ENCODE results near the gene CYRIA.

CYRIA gene

GRCh38 chr2:16684676-16685339 is 19.2 kb upstream of the CYRIA start:
- TF ChIP-seq EZH2phosphoT487 (IDR thresholded peaks at IDR 0.05; ENCODE audit: low read depth) (no peak), CTCF (IDR thresholded peaks at IDR 0.05; ENCODE audit: low read depth, low read length) (no peak)
- Histone ChIP-seq H3K4me2 (ENCODE audit: low read length) (no peak overlapping the region), H3K27ac (ENCODE audit: low read length) (no peak overlapping the region), H3K4me1 (ENCODE audit: low read length) (peaks cover 48% of the 10 kb centered on the region), H3K36me3 (replicated peaks; ENCODE audit: low read depth, low read length) (no peaks in the 10 kb centered on the region), H3K9me3 (ENCODE audit: insufficient read depth, low read length) (no peaks in the 10 kb centered on the region), H3K79me2 (ENCODE audit: low read length) (no peaks in the 10 kb centered on the region), H3K27me3 (ENCODE audit: low read depth, low read length) (no peaks in the 10 kb centered on the region), H3K4me3 (ENCODE audit: low read length) (no peak overlapping the region), H3K9ac (ENCODE audit: low read length) (no peak overlapping the region), H4K20me1 (ENCODE audit: insufficient read depth, low read length) (no peaks in the 10 kb centered on the region), H2AFZ (ENCODE audit: low read depth, low read length) (no peak overlapping the region)

- 0 out of 2 replicates have a peak overlapping the region, but pooled peaks have one; percentile 49 for H2AFZ ChIP-seq (ENCODE audit: low read depth, low read length)
- H3K27me3 ChIP-seq (ENCODE audit: low read depth, low read length), result no peaks in the 10 kb centered on the region
- H3K4me1 ChIP-seq (ENCODE audit: low read length), result peaks cover 54% of the 10 kb centered on the region
- H3K27ac ChIP-seq (ENCODE audit: low read length), result no peak overlapping the region
- H3K4me3 ChIP-seq (ENCODE audit: low read length), result peak overlapping the region; percentile 20
- H3K4me2 ChIP-seq (ENCODE audit: low read length), result peak overlapping the region; percentile 62
- H3K79me2 ChIP-seq (ENCODE audit: low read length), result no peaks in the 10 kb centered on the region
- H3K36me3 ChIP-seq (replicated peaks; ENCODE audit: low read depth, low read length), result no peaks in the 10 kb centered on the region
- no peak overlapping the region for H3K9ac ChIP-seq (ENCODE audit: low read length)
- H4K20me1 ChIP-seq (ENCODE audit: insufficient read depth, low read length), result no peaks in the 10 kb centered on the region
- H3K9me3 ChIP-seq (ENCODE audit: insufficient read depth, low read length), result no peaks in the 10 kb centered on the region
- TF ChIP-seq CTCF (IDR thresholded peaks at IDR 0.05; ENCODE audit: low read depth, low read length) (no peak), EZH2phosphoT487 (IDR thresholded peaks at IDR 0.05; ENCODE audit: low read depth) (no peak)
These were observed 17.9 kb upstream of the CYRIA start for GRCh38 chr2:16683576-16683975.

- Histone ChIP-seq H3K9me3 (ENCODE audit: insufficient read depth, low read length) (peaks cover 7% of the 10 kb centered on the region; the same call in 1 of the 2 replicates), H3K27me3 (ENCODE audit: low read depth, low read length) (no peaks in the 10 kb centered on the region), H2AFZ (ENCODE audit: low read depth, low read length) (no peak overlapping the region), H3K4me3 (ENCODE audit: low read length) (no peak overlapping the region), H3K9ac (ENCODE audit: low read length) (no peak overlapping the region), H3K4me1 (ENCODE audit: low read length) (peaks cover 46% of the 10 kb centered on the region), H3K36me3 (replicated peaks; ENCODE audit: low read depth, low read length) (peaks cover 4% of the 10 kb centered on the region), H3K79me2 (ENCODE audit: low read length) (no peaks in the 10 kb centered on the region), H4K20me1 (ENCODE audit: insufficient read depth, low read length) (no peaks in the 10 kb centered on the region), H3K4me2 (ENCODE audit: low read length) (peak overlapping the region; percentile 62; the same call in 1 of the 2 replicates), H3K27ac (ENCODE audit: low read length) (no peak overlapping the region)
- no peak for TF ChIP-seq EZH2phosphoT487 (IDR thresholded peaks at IDR 0.05; ENCODE audit: low read depth)
- TF ChIP-seq CTCF (IDR thresholded peaks at IDR 0.05; ENCODE audit: low read depth, low read length), result no peak
These were observed 16.9 kb upstream of the CYRIA start for GRCh38 chr2:16682431-16683118.

- Histone ChIP-seq H3K9ac (ENCODE audit: low read length) (no peak overlapping the region), H3K36me3 (replicated peaks; ENCODE audit: low read depth, low read length) (peaks cover 4% of the 10 kb centered on the region), H4K20me1 (ENCODE audit: insufficient read depth, low read length) (no peaks in the 10 kb centered on the region), H3K4me1 (ENCODE audit: low read length) (peaks cover 45% of the 10 kb centered on the region), H3K79me2 (ENCODE audit: low read length) (no peaks in the 10 kb centered on the region), H3K4me3 (ENCODE audit: low read length) (no peak overlapping the region), H3K4me2 (ENCODE audit: low read length) (peak overlapping the region; percentile 49), H3K27ac (ENCODE audit: low read length) (no peak overlapping the region), H3K9me3 (ENCODE audit: insufficient read depth, low read length) (peaks cover 8% of the 10 kb centered on the region; the same call in 1 of the 2 replicates), H3K27me3 (ENCODE audit: low read depth, low read length) (no peaks in the 10 kb centered on the region), H2AFZ (ENCODE audit: low read depth, low read length) (no peak overlapping the region)
- no peak for TF ChIP-seq EZH2phosphoT487 (IDR thresholded peaks at IDR 0.05; ENCODE audit: low read depth)
- no peak for TF ChIP-seq CTCF (IDR thresholded peaks at IDR 0.05; ENCODE audit: low read depth, low read length)
These were observed 15.1 kb upstream of the CYRIA start for GRCh38 chr2:16680781-16681180.

Data from OCI-LY3 (cell line).